ENCODE results near the gene ANKH.
"Not testable (repeated sequence)": the region's sequence is repeated elsewhere in the genome, so short reads cannot be mapped to it uniquely, and the experiment has no call there.

ANKH gene

DNA sequence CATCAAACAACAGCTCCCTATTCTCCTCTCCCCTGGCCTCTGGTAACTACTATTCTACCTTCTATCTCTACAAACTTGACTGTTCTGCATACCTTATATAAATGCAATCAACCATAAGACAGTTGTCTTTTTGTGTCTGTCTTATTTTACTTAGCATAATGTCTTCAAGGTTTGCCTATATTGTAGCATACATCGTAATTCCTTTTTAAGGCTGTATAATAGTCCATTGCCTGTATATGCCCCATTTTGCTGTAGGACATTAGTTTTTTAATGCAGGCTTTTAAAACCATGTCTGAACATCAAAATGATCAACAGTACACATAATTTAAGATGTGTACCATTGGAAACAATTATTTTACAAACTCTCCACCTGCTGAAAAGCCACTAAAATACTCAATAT, 12.4 kb downstream of the ANKH start:
- no peak for DNase-seq (ENCODE audit: low read depth in 2 of 3, low spot score in 1 of 3)

DNA sequence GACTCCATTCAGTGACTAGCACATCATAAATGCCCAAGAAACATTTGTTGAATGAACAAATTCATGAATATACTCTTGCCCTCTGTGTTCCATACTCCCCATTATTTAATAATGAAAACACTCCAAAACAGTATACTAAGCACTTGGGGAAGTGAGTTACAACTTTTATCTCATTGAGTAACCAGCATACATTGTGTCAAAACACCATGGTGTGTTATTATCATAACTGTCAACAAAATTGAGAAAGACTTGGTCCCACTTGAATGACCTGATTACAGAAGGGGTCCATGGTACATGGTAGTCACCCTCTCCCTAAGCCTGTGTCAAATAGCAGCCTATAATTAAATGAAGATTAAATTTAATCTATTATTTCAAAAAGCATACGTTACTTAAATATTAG, 16.2 kb downstream of the ANKH start:
- no peak for DNase-seq (ENCODE audit: low read depth in 2 of 3, low spot score in 1 of 3)

DNA sequence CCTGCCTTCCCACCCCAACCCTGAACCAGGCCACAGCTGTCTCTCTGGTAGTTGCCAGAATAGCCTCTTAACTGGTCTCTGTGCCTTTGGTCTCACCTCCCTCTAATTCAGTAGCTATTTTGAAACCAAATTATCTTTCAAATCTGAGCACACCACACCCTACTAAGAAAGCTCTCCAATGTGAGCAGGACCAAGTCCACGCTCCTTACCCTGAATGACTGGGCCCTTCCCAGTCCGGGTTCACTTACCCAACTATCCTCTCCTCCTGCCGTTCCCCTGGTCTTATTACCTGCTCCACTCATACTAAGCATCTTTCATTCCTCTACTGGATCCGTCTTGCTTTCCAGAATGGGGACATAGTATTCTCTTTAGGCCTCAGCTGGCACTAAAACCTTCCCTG, 16.8 kb downstream of the ANKH start:
- no peak for DNase-seq (ENCODE audit: low read depth in 2 of 3, low spot score in 1 of 3)

DNA sequence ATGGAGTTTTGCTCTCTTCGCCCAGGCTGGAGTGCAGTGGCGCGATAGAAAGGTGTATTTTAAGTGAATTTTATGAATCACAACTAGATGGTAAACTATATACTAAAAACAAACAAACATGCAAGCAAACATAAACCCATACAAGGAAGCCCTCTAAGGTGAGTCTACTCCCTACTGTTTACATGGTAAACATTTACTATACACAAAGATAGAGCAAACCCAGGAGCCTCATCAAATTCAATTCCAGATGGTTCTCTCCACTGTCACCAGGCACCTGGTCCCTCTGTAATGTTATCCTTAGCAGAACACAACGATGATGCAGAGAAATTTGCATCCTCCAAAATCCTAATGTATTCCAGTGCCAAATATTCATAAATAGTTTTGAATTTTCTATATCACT, 17.9 kb downstream of the ANKH start:
- no peak for DNase-seq (ENCODE audit: low read depth in 2 of 3, low spot score in 1 of 3)

DNA sequence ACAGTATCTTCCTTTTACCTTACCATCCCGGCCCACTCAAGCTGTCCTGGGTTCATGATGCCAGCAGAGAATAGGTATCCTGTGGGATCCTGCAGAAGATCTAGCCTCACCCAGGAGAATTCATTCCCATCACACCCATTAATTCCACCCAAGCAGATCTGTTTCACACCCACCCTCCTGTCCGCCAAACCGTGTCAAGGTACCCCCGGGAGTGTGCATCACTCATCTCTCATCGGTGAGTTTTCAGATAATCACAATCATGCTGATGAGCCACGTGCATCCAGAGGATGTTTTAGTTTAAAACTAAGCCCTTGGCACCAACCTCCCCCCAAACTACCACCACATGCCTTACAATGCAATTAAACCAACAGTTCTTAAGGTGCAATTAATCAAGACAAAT, 18.8 kb downstream of the ANKH start:
- no peak for DNase-seq (ENCODE audit: low read depth in 2 of 3, low spot score in 1 of 3)

DNA sequence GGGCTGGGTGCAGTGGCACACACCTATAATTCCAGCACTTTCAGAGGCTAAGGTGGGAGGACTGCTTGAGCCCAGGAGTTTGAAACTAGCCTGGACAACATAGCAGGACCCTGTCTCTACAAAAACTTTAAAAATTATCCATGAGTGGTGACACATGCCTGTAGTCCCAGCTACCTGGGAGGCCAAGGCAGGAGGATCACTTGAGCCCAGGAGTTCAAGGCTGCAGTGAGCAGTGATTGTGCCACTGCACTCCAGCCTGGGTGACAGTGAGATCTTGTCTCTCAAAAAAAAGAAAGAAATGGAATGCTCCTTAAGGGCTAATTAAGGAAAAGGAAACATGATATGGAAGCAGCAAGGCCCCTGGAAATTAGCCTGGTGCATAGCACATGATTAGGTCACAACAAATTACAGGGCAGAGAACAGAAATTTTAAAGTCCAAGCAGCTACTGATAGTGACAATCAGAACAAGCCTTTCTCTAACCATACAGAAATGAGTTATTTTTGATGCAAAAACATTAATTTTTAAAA, 19.5 kb downstream of the ANKH start:
- DNase-seq (ENCODE audit: low read depth in 2 of 3, low spot score in 1 of 3): no peak

DNA sequence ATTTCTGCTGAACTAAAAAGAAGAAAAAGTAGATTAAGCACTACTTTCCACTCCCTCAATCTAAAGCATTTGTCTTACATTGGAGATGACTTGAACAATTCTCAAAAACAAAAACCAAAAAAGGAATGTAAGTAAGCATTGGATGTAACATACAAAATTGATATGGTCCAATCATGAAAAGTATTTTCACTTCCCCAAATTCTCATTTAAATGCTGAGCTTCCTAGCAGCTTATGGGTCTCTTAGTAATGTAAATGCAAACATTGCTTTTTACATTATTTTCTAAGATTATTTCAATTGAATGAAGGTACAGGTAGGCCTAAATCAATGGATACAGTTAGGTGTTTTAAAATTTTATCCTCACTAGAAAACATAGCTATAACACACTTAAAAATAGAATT, 20.0 kb downstream of the ANKH start:
- DNase-seq (ENCODE audit: low read depth in 2 of 3, low spot score in 1 of 3): no peak

DNA sequence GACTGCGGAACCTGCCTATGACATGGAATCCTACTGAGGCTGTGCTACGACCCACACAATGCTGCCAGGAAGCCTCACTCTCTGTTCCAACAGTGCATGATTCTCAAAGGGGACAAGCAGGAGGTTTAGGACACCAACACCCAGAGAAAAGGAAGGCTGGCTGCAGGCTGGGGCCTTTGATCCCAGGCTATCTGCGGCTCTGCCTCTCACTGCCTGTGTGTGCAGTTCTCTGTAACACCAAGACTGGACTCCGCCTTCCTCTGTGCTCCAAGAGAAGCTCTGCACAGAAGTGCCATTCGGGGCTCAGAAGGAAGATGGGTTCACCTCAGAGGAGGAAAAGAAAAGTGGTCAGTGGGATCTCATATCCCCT, 20.5 kb downstream of the ANKH start:
- DNase-seq (ENCODE audit: low read depth in 2 of 3, low spot score in 1 of 3): no peak

DNA sequence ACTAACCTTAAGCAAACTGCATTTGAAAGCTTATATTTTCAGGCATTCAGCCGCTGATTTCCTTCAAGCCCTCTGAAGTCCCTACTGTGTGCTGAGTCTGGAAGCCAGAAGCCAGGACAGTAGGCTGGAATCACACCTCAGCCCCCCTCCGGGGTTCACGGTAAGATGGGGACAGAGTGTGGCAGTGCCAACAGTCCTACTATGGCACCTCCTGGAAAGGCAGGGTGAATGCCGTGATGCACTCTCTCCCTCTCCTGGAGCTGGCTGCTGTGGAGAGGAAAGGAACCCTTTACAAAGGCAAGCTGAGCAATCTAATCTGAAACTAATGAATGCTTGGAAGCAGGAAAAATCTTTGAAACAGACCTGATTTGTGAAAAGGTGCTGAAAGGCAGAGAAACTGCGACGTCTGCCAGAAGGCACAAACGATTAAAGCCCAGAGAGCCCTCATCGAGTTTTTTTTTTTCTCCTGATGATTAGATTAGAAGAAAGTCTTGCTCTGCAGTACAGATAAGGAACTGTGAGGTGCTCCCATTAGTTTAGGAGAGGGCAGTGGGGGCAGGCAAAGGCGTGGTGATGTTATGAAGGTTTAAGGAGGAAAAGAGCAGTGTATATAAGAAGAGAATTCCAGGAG, 21.0 kb downstream of the ANKH start:
- DNase-seq (ENCODE audit: low read depth in 2 of 3, low spot score in 1 of 3): no peak

DNA sequence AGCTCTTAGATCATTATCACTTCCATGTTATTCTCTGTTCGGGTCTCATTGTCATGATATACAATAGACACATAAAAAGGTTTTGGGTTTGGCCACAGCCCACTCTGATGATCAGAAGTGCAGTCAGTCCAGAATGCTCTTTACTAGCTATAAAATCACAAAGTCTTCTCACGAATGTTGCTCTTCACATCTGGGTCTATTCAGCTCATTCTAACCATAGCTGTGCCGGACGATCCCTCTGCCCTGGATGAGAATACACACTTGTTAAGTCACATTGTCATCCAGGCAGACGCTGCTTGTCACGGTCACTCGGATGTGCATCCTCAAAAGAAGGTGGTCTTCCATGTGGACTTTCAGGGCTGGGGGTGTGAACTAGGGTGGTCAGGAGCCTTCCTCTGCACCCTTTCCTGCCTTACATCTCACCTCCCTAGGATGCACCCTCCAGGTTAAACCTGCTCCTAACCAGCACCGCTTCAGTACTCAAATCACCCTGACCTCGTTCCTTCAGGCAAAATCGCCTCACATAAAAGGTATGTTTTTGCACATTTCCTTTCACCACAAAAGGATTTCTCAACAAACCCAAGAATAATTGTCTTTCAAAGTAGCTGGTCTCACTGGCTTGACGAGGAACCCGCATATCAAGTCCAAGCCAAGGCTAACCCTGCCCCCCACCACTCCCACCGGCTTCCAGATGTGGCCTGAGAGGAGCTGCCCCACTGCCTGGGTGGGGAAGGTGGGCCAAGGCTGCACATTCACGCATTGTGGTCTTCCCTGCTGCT, 21.9 kb downstream of the ANKH start:
- DNase-seq (ENCODE audit: low read depth in 2 of 3, low spot score in 1 of 3): no peak

DNA sequence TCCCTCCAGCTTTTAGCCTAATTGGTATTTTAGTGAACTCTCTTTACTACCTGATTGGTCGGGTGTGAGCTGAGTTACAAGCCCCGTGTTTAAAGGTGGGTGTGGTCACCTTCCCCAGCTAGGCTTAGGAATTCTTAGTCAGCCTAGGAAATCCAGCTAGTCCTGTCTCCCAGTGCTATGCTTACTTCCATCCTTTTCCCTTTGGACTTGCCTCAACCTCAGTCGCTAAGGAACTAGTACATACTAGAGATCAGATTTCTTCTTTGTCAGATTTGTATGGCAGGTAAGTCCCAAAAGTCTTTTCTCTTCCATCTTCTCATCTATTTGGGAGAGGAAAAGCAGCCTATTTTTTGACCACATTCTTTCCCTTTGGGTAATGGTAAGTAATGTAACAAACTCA, 22.6 kb downstream of the ANKH start:
- not testable (repeated sequence) for DNase-seq (ENCODE audit: low read depth in 2 of 3, low spot score in 1 of 3)

DNA sequence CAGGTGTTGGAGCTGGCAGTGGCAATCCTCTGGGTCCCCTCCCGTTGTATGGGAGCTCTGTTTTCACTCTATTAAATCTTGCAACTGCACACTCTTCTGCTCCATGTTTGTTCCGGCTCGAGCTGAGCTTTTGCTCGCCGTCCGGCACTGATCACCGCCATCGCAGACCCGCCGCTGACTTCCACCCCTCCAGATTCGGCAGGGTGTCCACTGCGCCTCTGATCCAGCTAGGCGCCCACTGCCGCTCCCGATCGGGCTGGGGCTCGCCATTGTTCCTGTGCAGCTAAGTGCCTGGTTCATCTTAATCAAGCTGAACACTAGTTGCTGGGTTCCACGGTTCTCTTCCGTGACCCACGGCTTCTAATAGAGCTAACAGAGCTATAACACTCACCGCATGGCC, 23.2 kb downstream of the ANKH start:
- DNase-seq (ENCODE audit: low read depth in 2 of 3, low spot score in 1 of 3): no peak

DNA sequence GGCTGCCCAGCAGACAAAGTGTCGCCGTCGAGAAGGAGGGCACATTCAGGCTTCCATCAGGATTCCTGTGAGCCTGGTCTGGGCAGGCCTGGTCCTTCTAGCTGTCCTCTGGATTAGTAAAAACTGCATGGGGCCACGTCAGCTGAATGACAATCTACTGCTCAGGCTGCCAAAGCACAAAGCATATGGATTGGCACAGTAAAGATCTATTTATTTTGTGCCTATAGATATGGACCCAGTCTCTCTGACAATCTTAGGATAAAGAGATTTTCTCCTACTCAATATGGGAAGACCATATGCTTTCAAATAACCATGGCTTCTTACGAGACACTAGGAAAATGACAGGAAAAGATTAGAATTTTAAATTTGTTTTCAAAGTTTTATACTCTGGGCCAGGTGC, 24.1 kb downstream of the ANKH start:
- DNase-seq (ENCODE audit: low read depth in 2 of 3, low spot score in 1 of 3): no peak

DNA sequence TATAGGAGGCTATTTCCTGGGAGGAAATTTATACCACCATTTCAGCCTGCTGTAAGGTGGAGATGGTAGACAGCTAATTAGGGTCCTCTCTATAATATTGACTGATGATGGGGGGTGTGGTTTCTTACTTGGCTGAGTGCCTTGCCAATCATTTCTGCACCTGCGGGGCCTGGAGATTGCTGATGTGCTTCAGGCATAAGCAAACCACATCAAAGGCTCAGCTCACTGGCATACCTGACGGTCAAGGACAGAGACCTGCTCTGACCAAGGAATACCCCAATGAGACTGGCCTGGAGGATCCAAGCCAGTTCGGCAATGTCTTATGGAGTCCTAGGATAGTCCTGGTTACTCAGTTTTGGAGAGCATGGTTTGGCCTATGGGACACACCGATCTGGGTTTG, 29.5 kb downstream of the ANKH start:
- no peak for DNase-seq (ENCODE audit: low read depth in 2 of 3, low spot score in 1 of 3)

DNA sequence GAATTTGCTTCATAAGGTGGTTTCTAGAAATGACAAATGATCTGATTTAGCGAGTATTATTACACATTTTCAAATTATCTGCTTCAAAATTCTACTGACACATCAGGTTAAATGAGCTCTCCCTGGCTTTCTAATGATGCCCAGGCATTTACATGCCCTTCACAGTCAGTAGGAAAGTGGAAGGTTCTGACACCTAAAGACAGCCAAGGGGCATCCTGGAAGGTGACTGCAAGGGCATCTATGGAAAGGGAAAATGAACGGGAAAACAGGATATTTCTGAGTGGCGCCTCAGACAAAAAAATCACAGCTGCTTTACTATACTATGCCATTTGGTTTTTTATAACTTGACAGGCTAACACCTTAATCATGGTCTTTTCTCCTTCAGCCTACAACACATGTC, 31.0 kb downstream of the ANKH start:
- no peak for DNase-seq (ENCODE audit: low read depth in 2 of 3, low spot score in 1 of 3)

DNA sequence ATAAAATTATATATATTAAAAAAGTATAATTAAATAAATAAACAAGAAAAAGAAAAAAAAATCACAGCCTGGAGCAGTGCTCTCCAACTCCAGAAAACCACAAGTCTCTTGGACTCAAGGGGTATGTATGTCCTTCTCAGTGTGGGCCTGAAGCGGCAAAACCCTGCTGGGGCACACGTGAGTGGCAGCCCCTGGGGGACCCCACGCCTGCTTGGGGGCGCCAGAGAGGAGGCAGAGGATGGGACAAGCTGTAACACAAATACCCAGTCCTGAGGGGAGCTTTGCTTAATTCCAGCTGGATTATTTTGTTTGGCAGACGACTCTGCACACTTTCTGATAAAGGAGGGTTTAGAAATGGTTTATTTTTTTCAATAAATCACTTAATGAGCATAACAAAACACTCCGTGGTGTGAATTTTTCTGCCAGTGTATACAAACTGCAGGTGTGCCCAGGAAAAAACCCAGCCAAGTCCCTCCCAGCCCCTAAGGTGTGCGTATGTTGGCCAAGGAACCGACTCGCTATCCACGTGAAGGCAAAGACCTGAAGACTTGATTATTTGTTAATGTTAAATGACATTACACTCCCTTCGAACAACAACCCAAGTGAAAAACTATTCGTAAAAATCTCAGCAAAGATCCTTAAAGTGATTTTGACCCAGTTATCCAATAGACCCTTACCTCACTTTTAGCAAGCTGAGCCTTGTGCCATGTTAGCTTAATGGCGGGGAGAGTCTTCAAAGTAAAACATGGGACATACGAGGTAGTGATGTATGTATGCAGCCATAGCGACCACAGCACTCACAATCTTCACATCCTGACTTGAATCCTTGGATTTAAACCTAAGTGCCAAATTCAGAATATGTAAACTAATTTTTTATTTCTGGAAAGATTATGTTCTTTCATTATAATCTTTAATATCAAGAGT, 32.9 kb downstream of the ANKH start:
- DNase-seq (ENCODE audit: low read depth in 2 of 3, low spot score in 1 of 3): no peak

DNA sequence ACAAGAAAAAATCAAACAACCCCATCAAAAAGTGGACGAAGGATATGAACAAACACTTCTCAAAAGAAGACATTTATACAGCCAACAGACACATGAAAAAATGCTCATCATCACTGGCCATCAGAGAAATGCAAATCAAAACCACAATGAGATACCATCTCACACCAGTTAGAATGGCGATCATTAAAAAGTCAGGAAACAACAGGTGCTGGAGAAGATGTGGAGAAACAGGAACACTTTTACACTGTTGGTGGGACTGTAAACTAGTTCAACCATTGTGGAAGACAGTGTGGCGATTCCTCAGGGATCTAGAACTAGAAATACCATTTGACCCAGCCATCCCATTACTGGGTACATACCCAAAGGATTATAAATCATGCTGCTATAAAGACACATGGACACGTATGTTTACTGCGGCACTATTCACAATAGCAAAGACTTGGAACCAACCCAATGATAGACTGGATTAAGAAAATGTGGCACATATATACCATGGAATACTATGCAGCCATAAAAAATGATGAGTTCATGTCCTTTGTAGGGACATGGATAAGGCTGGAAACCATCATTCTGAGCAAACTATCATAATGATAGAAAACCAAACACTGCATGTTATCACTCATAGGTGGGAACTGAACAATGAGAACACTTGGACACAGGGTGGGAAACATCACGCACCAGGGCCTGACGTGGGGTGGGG, 34.0 kb downstream of the ANKH start:
- DNase-seq (ENCODE audit: low read depth in 2 of 3, low spot score in 1 of 3): not testable (repeated sequence)

DNA sequence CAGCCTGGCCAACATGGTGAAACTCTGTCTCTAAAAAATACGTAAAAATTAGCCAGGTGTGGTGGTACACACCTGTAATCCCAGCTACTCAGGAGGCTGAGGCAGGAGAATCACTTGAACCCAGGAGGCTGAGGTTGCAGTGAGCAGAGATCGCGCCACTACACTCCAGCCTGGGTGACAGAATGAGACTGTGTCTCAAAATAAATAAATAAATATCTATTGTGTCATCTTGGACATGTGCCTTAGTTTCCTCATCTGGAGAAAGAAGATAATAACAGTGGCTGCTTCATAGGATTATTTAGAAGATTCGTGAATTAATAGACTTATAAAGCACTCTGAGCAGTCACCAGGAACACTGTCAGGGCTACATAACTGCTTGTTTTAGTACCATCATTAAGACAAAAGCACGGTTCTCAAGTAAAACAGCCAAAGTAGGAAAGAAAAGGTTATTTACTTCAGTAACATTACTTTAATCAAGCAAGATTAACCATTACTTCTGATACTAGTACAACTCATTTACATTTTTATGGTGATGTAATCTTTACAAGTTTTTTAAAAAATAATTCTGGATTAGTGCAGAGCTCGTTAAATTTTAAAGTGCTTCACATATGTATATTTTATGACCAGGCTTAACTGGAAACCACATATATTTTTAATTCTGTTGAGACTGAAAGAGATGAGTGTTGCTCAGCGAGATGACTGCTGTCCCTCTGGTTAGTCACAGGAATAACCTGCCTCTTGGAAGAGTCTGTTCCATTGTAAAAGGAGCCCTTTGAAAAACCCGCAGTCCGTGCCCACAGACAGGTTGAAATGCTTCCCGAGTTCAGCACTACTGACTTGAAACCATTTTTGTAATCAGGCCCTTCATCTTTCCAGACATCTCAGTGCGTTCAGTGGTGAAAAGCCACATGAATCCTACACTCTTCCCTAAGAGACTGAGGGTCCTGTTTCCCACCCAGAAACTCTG, 36.7 kb downstream of the ANKH start:
- no peak for DNase-seq (ENCODE audit: low read depth in 2 of 3, low spot score in 1 of 3)

DNA sequence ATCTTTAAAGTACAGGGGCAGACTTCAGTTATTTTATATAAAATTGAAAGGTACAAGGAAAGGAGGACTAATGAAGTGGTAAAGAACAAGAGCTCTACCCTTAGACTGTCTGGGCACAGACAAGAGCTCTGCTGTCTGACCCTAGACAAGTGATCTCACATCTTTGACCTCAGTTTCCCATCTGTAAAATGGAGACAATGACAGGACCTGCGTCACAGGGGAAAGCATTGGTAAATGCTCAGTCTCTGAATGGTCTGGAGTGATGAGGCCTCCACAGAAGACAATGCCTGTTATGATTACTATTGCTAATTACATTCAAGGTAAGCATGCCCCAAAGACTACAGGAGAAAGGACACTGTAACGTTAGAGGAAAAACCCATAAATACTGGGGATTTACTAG, 37.5 kb downstream of the ANKH start:
- DNase-seq (ENCODE audit: low read depth in 2 of 3, low spot score in 1 of 3): no peak

DNA sequence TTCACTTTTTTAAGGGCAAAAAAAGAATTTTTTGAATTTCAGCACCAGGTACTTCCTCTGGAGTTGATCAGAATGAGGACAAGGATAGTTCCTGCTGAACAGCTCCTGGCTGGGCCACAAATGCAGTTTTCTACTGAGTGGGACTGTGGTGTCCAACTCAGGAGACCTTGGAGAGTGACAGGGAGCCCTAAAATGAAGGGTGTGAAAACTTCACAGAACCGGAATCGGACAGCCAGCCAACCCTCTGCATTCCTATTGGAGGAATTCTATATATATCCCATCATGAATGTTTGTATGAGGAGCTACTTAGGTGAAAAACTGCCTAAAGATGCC, 40.6 kb downstream of the ANKH start:
- no peak for DNase-seq (ENCODE audit: low read depth in 2 of 3, low spot score in 1 of 3)

All from stimulated activated CD4-positive, alpha-beta T cell treated with anti-CD3 and anti-CD28 coated beads, Interleukin-12 subunit alpha, Interleukin-12 subunit beta, amount 100 ng/mL, for 48 hours (primary cell).